Activated CD8-positive, alpha-beta T cell treated with anti-CD3 and anti-CD28 coated beads for 36 hours (primary cell): Measurements from ENCODE around the gene MPHOSPH8. TPM values are rescaled to one million over a fixed set of nuclear protein-coding genes. Genes with fewer than 3 reads are reported as not detected.
A peak's percentile ranks its signal among the peaks of the same experiment; 100 is the strongest.

Source experiments
- ATAC-seq: fragments of 200-7000 bp; cut with Tn5 transposase; one replicate; pipeline ENCODE4 v1.10.0; 2021; ENCODE audit warnings: mild to moderate bottlenecking, moderate library complexity
- CTCF ChIA-PET: fragments of 350-600 bp; sonication (Branson Sonifier 250); formaldehyde crosslinking; loops from one replicate; lab custom pipeline; 2021; ENCODE audit warnings: antibody characterized with exemption; lab: Charles Lee
- POLR2A ChIA-PET: fragments of 350-600 bp; sonication (Branson Sonifier 250); formaldehyde crosslinking; loops from one replicate; lab custom pipeline; 2021; ENCODE audit warnings: antibody characterized with exemption; lab: Charles Lee
- DNase-seq: peaks from one replicate; pipeline ENCODE4 v3.0.0-alpha.2; 2020
- H3K27ac Mint-ChIP-seq: one replicate; pipeline ENCODE4 v1.8.0; 2021; ENCODE audit warnings: mild to moderate bottlenecking, mixed read lengths
- H3K27me3 Mint-ChIP-seq: one replicate; pipeline ENCODE4 v1.8.0; 2021; ENCODE audit warnings: mixed read lengths
- H3K36me3 Mint-ChIP-seq: one replicate; pipeline ENCODE4 v1.8.0; 2021; ENCODE audit warnings: low read depth, mixed read lengths
- H3K4me1 Mint-ChIP-seq: one replicate; pipeline ENCODE4 v1.8.0; 2021; ENCODE audit warnings: low read depth, mixed read lengths
- H3K4me3 Mint-ChIP-seq: one replicate; pipeline ENCODE4 v1.8.0; 2021; ENCODE audit warnings: mild to moderate bottlenecking, moderate library complexity, mixed read lengths
- H3K9me3 Mint-ChIP-seq: one replicate; pipeline ENCODE4 v1.8.0; 2021; ENCODE audit warnings: mixed read lengths
- intact Hi-C: fragments of 100-400 bp; cut with micrococcal nuclease; formaldehyde crosslinking; loops from one replicate; pipeline ENCODE4 v1.10.0; 2022
- total RNA-seq, 2 experiments: library from RNA; stranded (reverse); gene quantifications; one replicate each; pipeline ENCODE4 v1.2.3, GENCODE V29; 2021
- TF ChIP-seq, protein P1 (sequence below): fragments of 200-600 bp; IDR thresholded peaks from one replicate; pipeline ENCODE4 v1.8.0; 2022; ENCODE audit warnings: antibody characterized with exemption, mild to moderate bottlenecking

The MPHOSPH8 gene
- total RNA-seq, 2 experiments from 2014 or later: 26.9 to 27.4 TPM

DNA sequence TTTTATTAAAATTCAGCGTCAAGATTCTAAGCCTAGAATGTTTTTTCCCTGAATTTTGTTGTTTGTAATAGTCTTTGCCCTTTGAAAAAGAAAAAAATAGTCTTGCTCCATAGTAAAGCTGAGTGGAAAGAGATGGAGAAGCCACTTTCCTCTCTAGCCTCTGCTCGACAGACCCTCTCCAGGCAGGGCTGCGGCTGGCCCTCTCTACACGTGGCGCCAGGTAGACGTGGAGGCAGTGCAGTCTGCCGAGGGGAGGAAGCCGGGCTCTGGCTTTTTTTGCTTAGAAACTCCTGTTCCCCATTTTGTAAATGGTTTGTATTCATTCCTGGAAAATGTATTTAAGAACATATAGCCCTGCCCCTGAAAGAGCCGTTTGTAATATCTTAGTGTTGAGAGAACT lies 35.3 kb downstream of the MPHOSPH8 start:
- ChIA-PET CTCF (interaction anchor here (1.0 kb wide), 1 partner anchor 14 kb away, joined by 3 read pairs; no protein-coding TSS in a partner anchor), POLR2A (interaction anchor here (0.7 kb wide), 1 partner anchor 11 kb away, joined by 3 read pairs; no protein-coding TSS in a partner anchor)
- TF ChIP-seq, protein P1, sequence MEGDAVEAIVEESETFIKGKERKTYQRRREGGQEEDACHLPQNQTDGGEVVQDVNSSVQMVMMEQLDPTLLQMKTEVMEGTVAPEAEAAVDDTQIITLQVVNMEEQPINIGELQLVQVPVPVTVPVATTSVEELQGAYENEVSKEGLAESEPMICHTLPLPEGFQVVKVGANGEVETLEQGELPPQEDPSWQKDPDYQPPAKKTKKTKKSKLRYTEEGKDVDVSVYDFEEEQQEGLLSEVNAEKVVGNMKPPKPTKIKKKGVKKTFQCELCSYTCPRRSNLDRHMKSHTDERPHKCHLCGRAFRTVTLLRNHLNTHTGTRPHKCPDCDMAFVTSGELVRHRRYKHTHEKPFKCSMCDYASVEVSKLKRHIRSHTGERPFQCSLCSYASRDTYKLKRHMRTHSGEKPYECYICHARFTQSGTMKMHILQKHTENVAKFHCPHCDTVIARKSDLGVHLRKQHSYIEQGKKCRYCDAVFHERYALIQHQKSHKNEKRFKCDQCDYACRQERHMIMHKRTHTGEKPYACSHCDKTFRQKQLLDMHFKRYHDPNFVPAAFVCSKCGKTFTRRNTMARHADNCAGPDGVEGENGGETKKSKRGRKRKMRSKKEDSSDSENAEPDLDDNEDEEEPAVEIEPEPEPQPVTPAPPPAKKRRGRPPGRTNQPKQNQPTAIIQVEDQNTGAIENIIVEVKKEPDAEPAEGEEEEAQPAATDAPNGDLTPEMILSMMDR: no peak
- DNase-seq (no peak), ATAC-seq (no peak)
- no peak overlapping the region for H3K4me3 Mint-ChIP-seq
- H3K9me3 Mint-ChIP-seq: no peaks in the 10 kb centered on the region
- peaks cover 9% of the 10 kb centered on the region for H3K4me1 Mint-ChIP-seq
- H3K27ac Mint-ChIP-seq: peak overlapping the region; percentile 20
- H3K27me3 Mint-ChIP-seq: no peaks in the 10 kb centered on the region
- H3K36me3 Mint-ChIP-seq: peaks cover 56% of the 10 kb centered on the region
- intact Hi-C loops: no loop called here

DNA sequence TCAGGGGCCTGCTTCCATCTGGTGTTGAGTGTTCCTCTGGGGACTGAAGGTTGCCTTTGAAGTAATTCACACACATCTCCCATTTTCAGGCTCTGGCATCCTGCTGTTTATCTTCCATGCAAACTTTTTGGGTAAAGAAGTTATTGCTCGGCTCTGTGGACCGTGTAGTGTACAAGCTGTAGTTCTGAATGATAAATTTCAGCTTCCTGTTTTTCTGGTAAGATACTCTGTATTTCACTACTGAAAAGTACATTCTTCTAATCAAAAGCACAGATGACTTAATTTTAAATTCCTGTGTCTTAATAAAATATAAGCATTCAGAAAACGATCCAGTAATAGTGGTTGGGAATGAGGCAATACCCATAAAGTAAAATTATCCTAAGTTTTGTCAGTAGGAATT lies 36.7 kb downstream of the MPHOSPH8 start:
- Mint-ChIP-seq H3K27me3 (no peaks in the 10 kb centered on the region), H3K36me3 (peaks cover 50% of the 10 kb centered on the region), H3K4me3 (no peak overlapping the region), H3K4me1 (peaks cover 2% of the 10 kb centered on the region), H3K9me3 (no peaks in the 10 kb centered on the region), H3K27ac (peak overlapping the region; percentile 74)
- TF ChIP-seq, protein P1: no peak
- DNase-seq (no peak), ATAC-seq (no peak)
- CTCF ChIA-PET: no interaction called here
- intact Hi-C loops: no loop called here
- POLR2A ChIA-PET: no interaction called here

DNA sequence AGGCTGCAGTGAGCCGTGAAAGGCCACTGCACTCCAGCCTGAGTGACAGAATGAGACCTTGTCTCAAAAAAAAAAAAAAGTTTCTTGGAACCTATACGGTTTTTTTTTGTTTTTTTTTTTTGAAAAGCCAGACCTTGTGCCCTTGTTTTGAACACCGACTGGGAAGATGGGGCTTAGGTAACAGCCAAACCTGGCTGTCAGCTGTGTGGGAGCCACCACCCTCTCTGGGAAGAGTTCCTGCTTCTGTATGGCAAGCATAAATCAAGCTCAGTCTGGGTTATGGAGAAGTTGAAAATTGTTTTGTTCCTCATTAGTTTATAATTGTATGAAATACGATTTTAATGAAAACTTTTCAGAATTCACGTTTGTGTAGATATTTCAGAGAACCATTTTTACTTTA lies 39.5 kb downstream of the MPHOSPH8 start:
- POLR2A ChIA-PET: no interaction called here
- no peak for DNase-seq
- Mint-ChIP-seq H3K9me3 (no peaks in the 10 kb centered on the region), H3K27me3 (no peaks in the 10 kb centered on the region), H3K4me1 (peaks cover 12% of the 10 kb centered on the region), H3K4me3 (no peak overlapping the region), H3K36me3 (peaks cover 48% of the 10 kb centered on the region), H3K27ac (no peak overlapping the region)
- intact Hi-C loops: no loop called here
- CTCF ChIA-PET: no interaction called here
- ATAC-seq: no peak
- TF ChIP-seq, protein P1: no peak

DNA sequence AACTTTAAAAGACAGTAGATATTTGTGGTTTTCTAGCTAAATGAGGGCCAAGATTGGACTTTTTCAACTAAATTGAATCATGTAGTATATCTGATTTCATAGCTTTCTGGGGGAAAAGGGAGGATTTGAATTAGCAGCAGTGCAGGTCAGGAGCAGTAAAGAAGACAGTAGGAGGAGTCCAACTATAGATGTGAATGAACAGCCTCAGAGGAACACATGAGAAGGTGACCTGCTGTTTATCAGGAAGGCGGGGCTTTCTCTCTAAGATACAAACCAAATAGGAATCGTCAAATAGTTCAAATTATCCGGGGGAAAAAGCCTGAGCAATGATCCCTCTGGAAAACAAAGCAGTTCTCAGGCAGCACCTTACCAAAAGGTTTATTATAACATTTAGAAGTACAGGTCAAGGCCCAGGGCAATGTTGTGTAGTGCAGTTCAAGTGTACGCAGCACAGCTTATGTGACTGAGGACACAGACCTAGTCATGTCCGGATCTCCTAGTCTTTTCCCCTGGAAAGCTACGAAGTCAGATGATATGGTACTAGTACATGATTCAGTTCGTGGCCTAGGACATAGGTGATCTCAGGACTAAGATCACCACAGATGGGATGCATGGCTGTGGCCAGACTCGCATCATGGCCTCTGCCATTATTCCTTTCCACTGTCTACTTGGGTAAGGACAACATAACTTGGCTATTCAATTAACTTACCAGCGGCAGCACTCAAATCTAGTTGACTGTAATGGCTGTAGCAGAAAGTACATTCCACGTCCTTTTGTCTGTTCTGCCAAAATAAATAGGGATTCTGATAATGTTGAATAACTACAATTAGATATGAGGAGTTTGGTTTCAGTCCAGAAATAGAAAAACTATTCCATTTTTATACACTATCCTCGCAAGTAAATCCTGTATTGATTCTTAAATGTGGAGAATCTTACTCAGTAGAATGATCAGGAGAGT lies 40.3 kb downstream of the MPHOSPH8 start:
- Mint-ChIP-seq H3K4me3 (no peak overlapping the region), H3K27ac (peak overlapping the region; percentile 1), H3K4me1 (peaks cover 14% of the 10 kb centered on the region), H3K9me3 (no peaks in the 10 kb centered on the region), H3K36me3 (peaks cover 47% of the 10 kb centered on the region), H3K27me3 (no peaks in the 10 kb centered on the region)
- ChIA-PET POLR2A (interaction anchor here (0.7 kb wide), 1 partner anchor 9 kb away, joined by 4 read pairs; no protein-coding TSS in a partner anchor), CTCF (interaction anchor here (1.1 kb wide), 1 partner anchor 86 kb away, joined by 3 read pairs; no protein-coding TSS in a partner anchor)
- intact Hi-C loops: no loop called here
- TF ChIP-seq, protein P1: no peak
- ATAC-seq (no peak), DNase-seq (no peak)

DNA sequence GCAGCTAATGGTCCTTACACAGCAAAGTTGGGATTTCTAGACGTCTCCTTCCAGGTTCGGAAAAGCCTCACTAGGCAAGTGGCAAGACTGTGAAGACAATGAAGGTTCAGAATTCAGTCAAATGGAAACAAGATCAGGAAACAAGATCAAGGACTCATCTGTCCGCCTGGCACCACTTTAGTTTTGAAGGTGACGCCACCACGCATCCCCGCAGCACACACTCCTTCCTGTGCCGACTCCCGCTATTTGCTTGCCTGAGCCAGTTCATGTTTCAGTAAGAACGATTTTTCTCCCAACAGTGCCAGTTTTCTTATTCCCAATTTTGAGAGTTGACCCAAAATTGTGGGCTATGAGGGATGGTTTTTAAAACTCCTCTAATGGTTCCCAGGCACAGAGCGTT lies 41.4 kb downstream of the MPHOSPH8 start:
- peaks cover 14% of the 10 kb centered on the region for H3K4me1 Mint-ChIP-seq
- no peak for ATAC-seq
- H3K36me3 Mint-ChIP-seq: peaks cover 42% of the 10 kb centered on the region
- ChIA-PET CTCF (interaction anchor here (1.1 kb wide), 1 partner anchor 87 kb away, joined by 3 read pairs; no protein-coding TSS in a partner anchor), POLR2A (interaction anchor here (0.7 kb wide), 1 partner anchor 8 kb away, joined by 4 read pairs; no protein-coding TSS in a partner anchor)
- H3K9me3 Mint-ChIP-seq: no peaks in the 10 kb centered on the region
- DNase-seq: no peak
- intact Hi-C loops: no loop called here
- peak overlapping the region; percentile 36 for H3K27ac Mint-ChIP-seq
- no peak overlapping the region for H3K4me3 Mint-ChIP-seq
- no peaks in the 10 kb centered on the region for H3K27me3 Mint-ChIP-seq
- TF ChIP-seq, protein P1: no peak
